Testis (tissue), 2 donors: Measurements from ENCODE around the gene SESTD1.

Experiments
- POLR2A ChIP-seq: fragments of 450-650 bp; IDR thresholded peaks from one replicate; pipeline ENCODE4 v1.6.1; 2017; ENCODE audit warnings: antibody characterized with exemption, mild to moderate bottlenecking, moderate library complexity
- TF ChIP-seq, protein P1 (sequence below), 3 experiments: fragments of 450-650 bp in 2 of 3; fragments of 200-600 bp in 1 of 3; sonication (generic) in 1 of 3; IDR thresholded peaks; one replicate each; pipeline ENCODE4 v1.5.1; 2016 to 2019; ENCODE audit warnings: antibody characterized with exemption in 3 of 3, mild to moderate bottlenecking in 2 of 3, moderate library complexity in 1 of 3

DNA sequence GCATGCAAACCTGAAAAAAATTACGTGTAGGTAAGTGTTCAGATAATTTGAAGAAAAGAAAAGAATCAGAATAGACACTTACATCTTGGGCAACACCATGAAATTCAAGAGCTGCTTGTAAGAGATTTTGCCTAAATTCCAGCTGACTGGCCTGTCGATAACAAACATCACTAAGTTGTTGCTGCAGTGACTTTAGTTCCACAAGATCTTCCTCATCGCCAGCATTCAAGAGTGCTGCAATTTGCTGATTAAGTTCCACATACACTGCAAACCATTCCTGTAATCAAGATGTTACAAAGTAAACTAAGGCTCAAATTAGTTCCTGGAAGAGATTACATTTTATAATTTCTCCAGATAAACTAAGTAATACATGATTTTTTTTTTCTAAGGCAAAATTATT lies 140.3 kb downstream of the SESTD1 start:
- TF ChIP-seq, protein P1, sequence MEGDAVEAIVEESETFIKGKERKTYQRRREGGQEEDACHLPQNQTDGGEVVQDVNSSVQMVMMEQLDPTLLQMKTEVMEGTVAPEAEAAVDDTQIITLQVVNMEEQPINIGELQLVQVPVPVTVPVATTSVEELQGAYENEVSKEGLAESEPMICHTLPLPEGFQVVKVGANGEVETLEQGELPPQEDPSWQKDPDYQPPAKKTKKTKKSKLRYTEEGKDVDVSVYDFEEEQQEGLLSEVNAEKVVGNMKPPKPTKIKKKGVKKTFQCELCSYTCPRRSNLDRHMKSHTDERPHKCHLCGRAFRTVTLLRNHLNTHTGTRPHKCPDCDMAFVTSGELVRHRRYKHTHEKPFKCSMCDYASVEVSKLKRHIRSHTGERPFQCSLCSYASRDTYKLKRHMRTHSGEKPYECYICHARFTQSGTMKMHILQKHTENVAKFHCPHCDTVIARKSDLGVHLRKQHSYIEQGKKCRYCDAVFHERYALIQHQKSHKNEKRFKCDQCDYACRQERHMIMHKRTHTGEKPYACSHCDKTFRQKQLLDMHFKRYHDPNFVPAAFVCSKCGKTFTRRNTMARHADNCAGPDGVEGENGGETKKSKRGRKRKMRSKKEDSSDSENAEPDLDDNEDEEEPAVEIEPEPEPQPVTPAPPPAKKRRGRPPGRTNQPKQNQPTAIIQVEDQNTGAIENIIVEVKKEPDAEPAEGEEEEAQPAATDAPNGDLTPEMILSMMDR (IDR thresholded peaks at IDR 0.05): no peak
- no peak for TF ChIP-seq POLR2A
